Neural crest cell (in vitro differentiated cells): ENCODE data around the gene MSGN1. TPM values are rescaled to one million over a fixed set of nuclear protein-coding genes. Genes with fewer than 3 reads are reported as not detected.
A peak's percentile ranks its signal among the peaks of the same experiment; 100 is the strongest.
"Not testable (repeated sequence)": the region's sequence is repeated elsewhere in the genome, so short reads cannot be mapped to it uniquely, and the experiment has no call there.

ENCODE experiments used
- DNase-seq: peaks from one replicate; pipeline ENCODE4 v3.0.0; 2021; ENCODE audit warnings: low read depth, mixed read lengths, low spot score
- H3K27ac Mint-ChIP-seq: one replicate; pipeline ENCODE4 v1.8.0; 2021; ENCODE audit warnings: mild to moderate bottlenecking, mixed read lengths; ENCODE audit not compliant: unreplicated experiment
- H3K27me3 Mint-ChIP-seq: 2 replicates; pipeline ENCODE4 v1.8.0; 2021; ENCODE audit warnings: low read depth, mild to moderate bottlenecking, mixed read lengths
- H3K36me3 Mint-ChIP-seq: 2 replicates; pipeline ENCODE4 v1.8.0; 2021; ENCODE audit warnings: low read depth, mild to moderate bottlenecking, mixed read lengths
- H3K4me1 Mint-ChIP-seq: 2 replicates; pipeline ENCODE4 v1.8.0; 2021; ENCODE audit warnings: mixed read lengths
- H3K4me3 Mint-ChIP-seq: one replicate; pipeline ENCODE4 v1.8.0; 2021; ENCODE audit warnings: mild to moderate bottlenecking, mixed read lengths
- H3K9me3 Mint-ChIP-seq: 2 replicates; pipeline ENCODE4 v1.8.0; 2021; ENCODE audit warnings: mixed read lengths
- total RNA-seq: library from RNA; stranded (reverse); gene quantifications from 2 replicates; pipeline ENCODE4 v1.2.1, GENCODE V29; 2021
- TF ChIP-seq, protein P1 (sequence below): fragments of 200-600 bp; sonication (generic); conservative IDR thresholded peaks from 2 replicates; pipeline ENCODE4 v1.5.0; 2021; ENCODE audit warnings: antibody characterized with exemption, mild to moderate bottlenecking

Gene MSGN1
- total RNA-seq, 1 donor from 2014 or later = not detected

DNA sequence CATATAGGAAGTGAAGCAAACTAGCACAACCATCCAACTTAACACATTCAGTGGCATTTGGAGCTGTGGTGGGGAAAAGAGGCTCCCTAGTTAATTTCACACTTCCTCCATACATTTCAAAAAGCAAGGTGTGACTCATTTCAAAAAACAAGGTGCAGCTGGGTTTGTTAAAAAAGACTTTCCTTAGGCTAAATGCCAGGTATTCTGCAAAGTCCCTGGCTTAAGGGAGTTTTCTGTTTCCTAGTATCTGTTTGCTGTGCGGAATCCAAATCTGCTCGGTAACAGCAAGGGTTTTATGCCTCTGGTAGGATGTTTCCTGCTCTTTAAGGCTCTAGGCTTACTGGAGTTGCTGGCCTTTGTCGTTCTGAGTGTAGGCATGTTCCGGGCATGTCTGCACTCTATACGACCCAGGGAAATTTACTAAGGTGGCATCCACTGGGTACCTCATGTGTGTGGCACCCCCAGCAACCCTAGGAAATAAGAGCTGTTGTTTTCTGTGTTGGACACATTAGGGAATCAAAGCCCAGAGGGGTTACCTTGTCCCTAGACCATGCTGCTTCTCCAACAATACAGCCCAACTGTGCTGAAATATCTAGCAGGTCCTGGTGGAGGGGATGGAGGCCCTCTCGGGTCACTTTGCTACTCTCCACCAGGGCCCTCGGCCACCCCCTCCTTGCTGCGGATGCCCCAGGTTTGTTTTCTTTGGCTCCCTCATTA is 634 bp upstream of the MSGN1 start:
- Mint-ChIP-seq H3K4me1 (peaks cover 3% of the 10 kb centered on the region), H3K9me3 (no peaks in the 10 kb centered on the region), H3K27me3 (no peaks in the 10 kb centered on the region), H3K4me3 (no peak overlapping the region), H3K27ac (no peak overlapping the region), H3K36me3 (no peaks in the 10 kb centered on the region)
- no peak for DNase-seq
- TF ChIP-seq, protein P1, sequence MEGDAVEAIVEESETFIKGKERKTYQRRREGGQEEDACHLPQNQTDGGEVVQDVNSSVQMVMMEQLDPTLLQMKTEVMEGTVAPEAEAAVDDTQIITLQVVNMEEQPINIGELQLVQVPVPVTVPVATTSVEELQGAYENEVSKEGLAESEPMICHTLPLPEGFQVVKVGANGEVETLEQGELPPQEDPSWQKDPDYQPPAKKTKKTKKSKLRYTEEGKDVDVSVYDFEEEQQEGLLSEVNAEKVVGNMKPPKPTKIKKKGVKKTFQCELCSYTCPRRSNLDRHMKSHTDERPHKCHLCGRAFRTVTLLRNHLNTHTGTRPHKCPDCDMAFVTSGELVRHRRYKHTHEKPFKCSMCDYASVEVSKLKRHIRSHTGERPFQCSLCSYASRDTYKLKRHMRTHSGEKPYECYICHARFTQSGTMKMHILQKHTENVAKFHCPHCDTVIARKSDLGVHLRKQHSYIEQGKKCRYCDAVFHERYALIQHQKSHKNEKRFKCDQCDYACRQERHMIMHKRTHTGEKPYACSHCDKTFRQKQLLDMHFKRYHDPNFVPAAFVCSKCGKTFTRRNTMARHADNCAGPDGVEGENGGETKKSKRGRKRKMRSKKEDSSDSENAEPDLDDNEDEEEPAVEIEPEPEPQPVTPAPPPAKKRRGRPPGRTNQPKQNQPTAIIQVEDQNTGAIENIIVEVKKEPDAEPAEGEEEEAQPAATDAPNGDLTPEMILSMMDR = no peak

DNA sequence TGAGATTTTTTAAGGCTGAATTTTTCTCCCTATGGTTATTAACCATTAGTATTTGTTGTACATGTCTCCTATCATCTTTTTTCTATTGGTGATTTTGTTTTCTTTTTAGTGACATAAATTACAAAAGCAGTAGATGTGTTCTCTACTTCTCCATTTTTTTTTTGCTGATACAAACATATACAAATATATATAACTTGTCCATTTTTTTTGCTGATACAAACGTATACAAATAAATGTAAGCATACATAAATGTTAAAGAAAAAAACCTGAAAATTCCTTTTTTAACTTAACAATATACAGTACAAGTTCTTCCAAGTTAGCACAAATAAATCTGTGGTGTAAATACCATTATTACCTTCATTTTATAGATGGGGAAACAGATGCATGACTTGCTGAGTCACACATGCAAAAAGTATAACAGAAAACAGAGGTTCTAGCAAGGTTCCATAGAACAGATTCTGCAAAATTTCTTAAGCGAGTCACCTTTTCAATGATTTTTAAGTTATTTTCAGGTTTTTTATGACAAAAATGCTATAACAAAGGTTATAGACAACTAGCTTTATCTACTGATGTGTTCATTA is 2.1 kb downstream of the MSGN1 start:
- Mint-ChIP-seq H3K4me1 (peaks cover 22% of the 10 kb centered on the region), H3K27ac (no peak overlapping the region), H3K27me3 (no peaks in the 10 kb centered on the region), H3K4me3 (no peak overlapping the region), H3K36me3 (no peaks in the 10 kb centered on the region), H3K9me3 (no peaks in the 10 kb centered on the region)
- DNase-seq = no peak
- TF ChIP-seq, protein P1 = no peak

DNA sequence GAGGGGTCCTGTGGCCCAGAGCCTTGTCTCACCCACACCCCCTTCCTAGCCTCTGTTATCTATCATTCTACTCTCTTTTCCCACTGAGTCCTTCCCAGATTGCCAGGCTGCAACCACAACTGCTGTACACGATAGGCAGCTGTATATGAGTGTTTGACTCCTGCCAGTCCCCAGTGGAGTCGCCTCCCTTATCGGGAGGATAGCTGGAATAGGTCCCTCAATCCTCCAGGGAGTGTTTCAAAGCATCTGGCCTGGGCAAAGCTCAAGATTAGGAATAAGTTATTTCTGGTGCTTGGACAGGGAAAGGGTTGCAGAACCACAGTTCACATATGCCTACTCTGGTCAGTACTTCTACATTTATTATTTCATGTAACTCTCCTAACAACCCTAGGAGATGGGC is 4.8 kb downstream of the MSGN1 start:
- peaks cover 27% of the 10 kb centered on the region for H3K4me1 Mint-ChIP-seq
- no peak for DNase-seq
- TF ChIP-seq, protein P1 = no peak
- H3K36me3 Mint-ChIP-seq = no peaks in the 10 kb centered on the region
- no peak overlapping the region for H3K27ac Mint-ChIP-seq
- H3K9me3 Mint-ChIP-seq = no peaks in the 10 kb centered on the region
- no peak overlapping the region for H3K4me3 Mint-ChIP-seq
- H3K27me3 Mint-ChIP-seq = peaks cover 5% of the 10 kb centered on the region

DNA sequence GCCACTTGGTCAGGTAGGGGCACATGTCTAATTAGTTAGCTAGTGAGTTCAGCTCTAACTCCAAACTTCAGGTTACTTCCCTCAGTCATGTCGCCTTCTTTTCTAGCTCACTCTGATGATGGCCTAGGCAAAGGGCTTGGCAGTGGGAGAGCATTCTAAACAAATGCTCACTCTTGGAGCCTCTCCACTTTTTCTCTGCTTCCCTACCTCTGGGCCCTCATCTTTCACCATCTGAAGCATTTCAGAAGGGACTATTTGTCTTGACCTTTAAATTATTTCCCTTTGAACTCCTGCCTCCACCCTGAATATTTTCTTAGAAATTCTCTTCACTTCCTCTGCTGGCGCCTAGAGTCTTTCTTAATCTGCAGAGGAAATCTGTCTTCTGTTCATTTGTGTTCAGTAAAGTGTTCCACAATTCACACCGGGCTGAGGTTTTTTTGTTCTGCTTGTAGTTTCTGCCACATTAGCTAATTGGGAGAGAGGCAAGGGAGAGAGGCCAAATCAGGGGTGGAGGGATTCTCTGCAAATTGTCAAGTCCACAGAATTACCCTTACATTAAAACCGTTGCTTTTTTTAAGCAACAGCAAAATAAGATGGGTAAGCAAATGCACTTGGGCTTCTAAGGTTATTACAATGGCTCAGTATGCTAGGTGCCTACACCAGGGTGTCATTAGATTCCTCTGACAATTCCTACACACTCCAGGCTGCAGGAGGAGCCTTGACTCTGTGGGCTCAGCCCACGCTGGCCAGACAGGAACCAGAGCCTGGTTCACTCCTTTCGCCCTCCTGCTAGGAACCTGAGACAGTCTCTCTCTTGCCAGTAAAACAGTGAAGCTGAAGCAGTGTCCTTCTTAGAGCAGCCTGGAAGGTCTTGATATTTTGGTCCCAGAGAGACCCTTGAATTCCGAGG is 5.5 kb downstream of the MSGN1 start:
- TF ChIP-seq, protein P1 = no peak
- no peaks in the 10 kb centered on the region for H3K36me3 Mint-ChIP-seq
- no peaks in the 10 kb centered on the region for H3K9me3 Mint-ChIP-seq
- peaks cover 27% of the 10 kb centered on the region for H3K4me1 Mint-ChIP-seq
- H3K27me3 Mint-ChIP-seq = peaks cover 7% of the 10 kb centered on the region
- DNase-seq = no peak
- H3K27ac Mint-ChIP-seq = peak overlapping the region; percentile 3
- peak overlapping the region; percentile 31 for H3K4me3 Mint-ChIP-seq

DNA sequence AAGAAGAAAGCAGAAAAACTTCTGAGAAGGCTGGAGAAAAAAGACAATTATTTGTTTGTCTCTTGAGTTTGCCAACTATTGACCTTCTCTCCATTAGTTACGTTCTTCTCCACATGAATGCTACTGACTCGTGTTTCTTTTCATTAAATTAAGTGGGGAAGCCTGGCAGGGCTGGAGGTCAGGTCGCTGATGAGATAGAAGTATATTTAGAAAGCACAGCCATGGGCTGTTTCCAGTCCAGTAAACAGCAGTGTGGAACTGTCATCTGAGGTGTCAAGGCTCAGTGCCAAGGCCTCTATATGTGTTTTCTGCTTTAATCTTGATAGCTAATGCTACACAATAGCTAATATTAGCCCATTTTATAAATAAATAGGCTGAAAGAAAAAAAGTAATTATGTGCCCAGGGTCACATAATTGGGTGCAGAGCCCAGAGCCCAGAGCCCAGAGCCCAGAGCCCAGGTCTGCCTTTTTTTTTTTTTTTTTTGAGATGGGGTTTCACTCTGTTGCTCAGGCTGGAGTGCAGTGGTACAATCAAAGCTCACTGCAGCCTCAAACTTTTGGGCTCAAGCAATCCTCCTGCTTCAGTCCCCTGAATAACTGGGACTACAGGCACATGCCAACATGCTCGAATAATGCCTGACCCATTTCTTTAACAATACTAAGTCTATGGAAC is 6.3 kb downstream of the MSGN1 start:
- Mint-ChIP-seq H3K9me3 (no peaks in the 10 kb centered on the region), H3K36me3 (no peaks in the 10 kb centered on the region), H3K4me1 (peaks cover 25% of the 10 kb centered on the region), H3K27me3 (peaks cover 8% of the 10 kb centered on the region), H3K4me3 (peak overlapping the region; percentile 31), H3K27ac (no peak overlapping the region)
- no peak for DNase-seq
- TF ChIP-seq, protein P1 = no peak

DNA sequence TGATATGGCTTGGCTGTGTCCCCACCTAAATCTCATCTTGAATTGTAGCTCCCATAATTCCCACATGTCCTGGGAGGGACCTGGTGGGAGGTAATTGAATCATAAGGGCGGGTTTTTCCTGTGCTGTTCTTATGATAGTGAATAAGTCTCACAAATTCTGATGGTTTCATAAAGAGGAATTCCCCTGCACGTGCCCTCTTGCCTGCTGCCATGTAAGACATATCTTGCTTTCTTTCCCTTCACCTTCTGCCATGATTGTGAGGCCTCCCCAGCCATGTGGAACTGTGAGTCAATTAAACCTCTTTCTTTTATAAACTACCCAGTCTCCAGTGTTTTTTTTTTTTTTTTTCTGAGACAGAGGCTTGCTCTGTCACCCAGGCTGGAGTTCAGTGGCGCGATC is 7.4 kb downstream of the MSGN1 start:
- Mint-ChIP-seq H3K4me3 (peak overlapping the region; percentile 24), H3K4me1 (peaks cover 24% of the 10 kb centered on the region)
- not testable (repeated sequence) for H3K36me3 Mint-ChIP-seq, H3K27me3 Mint-ChIP-seq, H3K27ac Mint-ChIP-seq, H3K9me3 Mint-ChIP-seq, DNase-seq
